ENCODE measurements around the gene SETBP1.

SETBP1 gene

DNA sequence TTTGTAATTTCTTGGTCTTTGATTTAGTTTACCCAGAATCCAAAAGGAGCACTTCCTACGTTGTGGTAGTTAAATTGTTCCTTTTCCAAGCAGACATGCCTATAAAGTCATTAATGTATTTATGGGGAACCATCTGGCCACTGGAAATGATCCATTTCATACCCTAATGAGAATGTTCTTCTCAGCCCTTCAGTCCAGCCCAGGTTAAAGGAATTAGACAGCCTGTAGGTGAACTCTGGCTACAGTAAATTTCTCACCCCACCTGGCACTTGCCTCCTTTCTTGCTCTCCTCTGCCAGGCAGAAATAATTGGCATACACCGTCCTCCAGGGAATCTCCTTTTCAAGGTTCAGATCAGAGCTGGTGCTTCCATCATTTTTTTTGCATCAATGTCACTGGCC is 121.1 kb downstream of the SETBP1 start:
- TF ChIP-seq, protein P1, sequence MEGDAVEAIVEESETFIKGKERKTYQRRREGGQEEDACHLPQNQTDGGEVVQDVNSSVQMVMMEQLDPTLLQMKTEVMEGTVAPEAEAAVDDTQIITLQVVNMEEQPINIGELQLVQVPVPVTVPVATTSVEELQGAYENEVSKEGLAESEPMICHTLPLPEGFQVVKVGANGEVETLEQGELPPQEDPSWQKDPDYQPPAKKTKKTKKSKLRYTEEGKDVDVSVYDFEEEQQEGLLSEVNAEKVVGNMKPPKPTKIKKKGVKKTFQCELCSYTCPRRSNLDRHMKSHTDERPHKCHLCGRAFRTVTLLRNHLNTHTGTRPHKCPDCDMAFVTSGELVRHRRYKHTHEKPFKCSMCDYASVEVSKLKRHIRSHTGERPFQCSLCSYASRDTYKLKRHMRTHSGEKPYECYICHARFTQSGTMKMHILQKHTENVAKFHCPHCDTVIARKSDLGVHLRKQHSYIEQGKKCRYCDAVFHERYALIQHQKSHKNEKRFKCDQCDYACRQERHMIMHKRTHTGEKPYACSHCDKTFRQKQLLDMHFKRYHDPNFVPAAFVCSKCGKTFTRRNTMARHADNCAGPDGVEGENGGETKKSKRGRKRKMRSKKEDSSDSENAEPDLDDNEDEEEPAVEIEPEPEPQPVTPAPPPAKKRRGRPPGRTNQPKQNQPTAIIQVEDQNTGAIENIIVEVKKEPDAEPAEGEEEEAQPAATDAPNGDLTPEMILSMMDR (conservative IDR thresholded peaks at IDR 0.05): no peak
- H3K27ac ChIP-seq: no peak overlapping the region

DNA sequence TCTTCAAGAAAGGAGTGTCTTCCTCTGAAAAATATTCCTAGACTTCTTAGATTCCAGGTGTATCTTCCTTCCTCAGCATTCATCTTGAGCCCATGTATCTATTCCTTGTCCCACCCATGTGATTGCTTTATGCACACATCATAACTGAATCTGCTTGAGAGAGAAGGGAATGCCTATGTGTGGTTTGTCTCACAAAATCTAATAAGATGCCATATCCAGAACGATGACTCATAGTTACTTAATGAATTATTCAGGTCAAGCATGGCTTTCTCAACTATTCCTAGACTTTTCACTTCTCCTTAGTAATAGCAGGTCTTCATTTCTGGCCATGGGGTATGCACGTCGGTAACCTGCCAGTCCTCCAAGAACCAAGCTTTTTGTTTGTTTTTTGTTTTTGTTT is 121.8 kb downstream of the SETBP1 start:
- no peak overlapping the region for H3K27ac ChIP-seq
- TF ChIP-seq, protein P1 (conservative IDR thresholded peaks at IDR 0.05): no peak

DNA sequence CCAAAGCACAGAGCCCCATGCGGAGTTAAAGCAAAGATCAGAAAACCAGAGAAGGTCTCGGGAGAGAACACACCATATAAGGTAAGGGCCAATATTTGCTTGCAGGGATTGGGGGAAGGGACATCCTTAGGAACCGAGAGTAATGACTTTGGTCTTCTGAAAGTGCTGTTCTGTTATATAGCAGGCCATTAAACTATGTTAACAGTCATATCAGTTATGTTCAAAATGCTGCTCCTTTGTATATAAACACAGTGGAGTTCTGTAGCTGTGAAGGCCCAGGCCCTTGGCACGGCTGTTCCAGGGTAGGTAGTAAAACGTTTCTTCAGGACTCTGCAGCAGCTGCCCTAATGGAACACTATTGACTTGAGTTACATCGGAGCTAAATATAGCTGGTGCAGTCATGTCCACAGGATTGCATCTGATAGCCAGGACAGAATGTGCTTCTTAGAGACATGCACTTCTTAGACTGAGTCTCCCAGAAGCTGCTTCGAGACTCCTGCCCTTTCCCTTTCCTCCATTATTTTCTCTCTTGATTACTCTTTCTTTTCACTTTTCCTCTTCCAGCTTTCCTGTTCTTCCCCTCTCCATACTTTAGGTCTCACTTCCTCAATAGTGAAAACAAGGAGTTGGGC is 122.4 kb downstream of the SETBP1 start:
- H3K27ac ChIP-seq: no peak overlapping the region
- TF ChIP-seq, protein P1 (conservative IDR thresholded peaks at IDR 0.05): no peak

DNA sequence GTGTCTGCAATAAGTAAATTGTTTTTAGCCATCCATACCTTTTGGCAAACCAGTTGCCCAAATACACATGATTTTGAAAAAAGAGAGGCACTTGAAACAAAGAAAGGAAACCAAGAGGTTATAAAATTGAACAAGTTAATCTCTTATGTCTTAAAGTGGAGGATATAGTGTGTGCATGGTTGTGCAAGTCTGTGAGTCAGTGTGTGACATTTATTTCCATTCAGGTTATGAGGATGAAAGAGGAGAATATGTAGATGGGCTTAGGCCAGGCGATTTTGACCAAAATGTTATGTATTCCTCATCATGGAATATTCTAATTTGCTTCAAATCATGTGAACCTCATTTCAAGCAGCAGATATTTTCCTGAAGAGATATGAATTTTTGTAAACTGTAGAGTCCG is 123.3 kb downstream of the SETBP1 start:
- TF ChIP-seq, protein P1 (conservative IDR thresholded peaks at IDR 0.05): no peak
- no peak overlapping the region for H3K27ac ChIP-seq

DNA sequence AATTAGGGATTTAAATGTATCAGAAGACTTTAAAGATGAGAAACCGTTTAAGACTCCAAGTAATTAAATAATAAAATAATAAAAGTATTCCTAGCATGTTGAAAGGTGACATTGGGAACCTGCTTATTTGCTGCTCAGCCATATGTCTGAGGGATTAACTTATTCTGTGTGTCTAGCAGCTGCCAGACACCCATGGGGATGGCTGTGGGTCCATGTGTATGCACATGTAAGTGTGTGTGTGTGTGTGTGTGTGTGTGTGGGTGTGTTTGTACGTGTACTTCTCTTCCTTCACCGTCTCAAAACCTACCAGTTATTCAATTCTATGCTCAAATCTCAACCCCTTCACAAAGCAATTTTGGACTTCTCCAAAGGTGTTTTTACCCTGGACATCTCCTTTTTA is 124.5 kb downstream of the SETBP1 start:
- TF ChIP-seq, protein P1 (conservative IDR thresholded peaks at IDR 0.05): no peak
- H3K27ac ChIP-seq: no peak overlapping the region

DNA sequence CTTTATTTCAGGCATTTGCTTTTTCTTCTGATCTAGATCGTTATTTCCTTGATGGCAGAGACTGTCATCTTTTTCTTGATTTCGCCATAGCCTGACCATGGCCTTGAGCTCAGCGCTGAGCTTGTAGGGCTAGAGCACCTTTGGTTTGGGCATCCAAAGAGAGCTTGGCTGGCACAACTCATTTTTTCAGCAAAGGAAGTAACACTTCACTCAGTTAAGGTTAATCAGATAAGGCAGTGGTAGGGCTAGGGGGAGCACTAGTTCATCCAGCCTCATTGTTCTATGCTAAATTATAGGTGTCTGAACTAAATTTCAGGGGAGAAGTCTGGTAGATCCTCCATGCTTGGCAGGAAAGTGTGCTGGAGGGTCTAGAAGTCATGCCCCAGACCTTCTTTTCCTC is 125.0 kb downstream of the SETBP1 start:
- TF ChIP-seq, protein P1 (conservative IDR thresholded peaks at IDR 0.05): no peak
- no peak overlapping the region for H3K27ac ChIP-seq

DNA sequence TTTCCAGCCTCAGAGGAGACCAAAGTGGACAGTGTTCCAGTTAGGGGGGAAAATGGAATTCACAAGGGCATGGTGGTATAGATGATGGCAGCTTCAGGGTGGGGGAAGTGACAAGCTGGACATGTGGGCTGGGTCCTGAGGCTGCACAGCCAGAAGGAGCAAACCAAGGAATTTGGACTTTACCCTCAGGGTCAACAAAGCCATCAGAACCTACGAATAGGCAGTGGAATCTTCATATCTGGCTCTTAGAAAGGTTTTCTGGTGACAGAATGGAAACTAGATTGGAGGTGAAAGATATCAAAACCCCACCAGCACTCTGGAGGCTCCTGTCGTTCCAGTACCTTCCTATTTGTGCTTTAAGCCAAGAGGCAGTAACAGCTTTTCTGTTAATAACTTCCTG is 127.1 kb downstream of the SETBP1 start:
- no peak overlapping the region for H3K27ac ChIP-seq
- TF ChIP-seq, protein P1 (conservative IDR thresholded peaks at IDR 0.05): no peak
